Measurements from ENCODE around the gene EPHB3.
A peak's percentile ranks its signal among the peaks of the same experiment; 100 is the strongest.
"Not testable (repeated sequence)": the region's sequence is repeated elsewhere in the genome, so short reads cannot be mapped to it uniquely, and the experiment has no call there.

EPHB3 gene

DNA sequence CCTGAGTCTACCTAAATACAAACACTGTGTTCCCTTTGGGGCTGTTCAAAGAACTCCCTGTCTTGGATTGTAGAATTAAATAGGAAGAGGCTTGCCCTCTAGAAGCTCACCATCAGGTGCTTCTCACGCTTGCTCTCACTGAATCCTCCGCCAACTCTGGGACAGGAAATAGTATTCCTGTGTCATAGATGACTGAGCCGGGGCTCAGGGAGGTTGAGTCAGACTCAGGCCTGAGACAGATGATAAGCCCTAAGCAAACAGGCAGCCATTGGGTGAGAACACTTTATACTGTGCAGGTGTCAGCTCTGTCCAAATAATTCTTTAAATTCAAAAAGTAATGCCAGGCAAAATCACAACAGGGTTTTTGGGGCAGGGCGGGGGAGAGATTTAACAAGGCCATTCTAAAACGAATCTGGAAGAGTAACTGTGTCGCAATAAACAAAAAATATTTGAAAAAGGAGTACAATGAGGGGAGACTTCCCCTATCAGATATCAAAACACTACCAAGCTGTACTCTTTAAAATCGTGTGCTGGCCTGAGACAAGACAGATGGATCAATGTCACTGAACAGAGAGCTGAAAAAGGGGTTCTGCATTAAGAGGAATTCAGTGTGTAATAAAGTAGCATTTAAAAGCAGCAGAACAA lies 59.0 kb downstream of the EPHB3 start:
- Histone ChIP-seq H3K9me3 (ENCODE audit: severe bottlenecking) (no peaks in the 10 kb centered on the region), H3K4me3 (ENCODE audit: severe bottlenecking) (no peak overlapping the region), H3K4me1 (ENCODE audit: insufficient read depth, poor library complexity, severe bottlenecking) (peaks cover 9% of the 10 kb centered on the region), H3K36me3 (ENCODE audit: low read depth) (no peaks in the 10 kb centered on the region), H3K27me3 (ENCODE audit: insufficient read depth, poor library complexity, severe bottlenecking) (no peaks in the 10 kb centered on the region), H3K27ac (ENCODE audit: poor library complexity, severe bottlenecking) (no peak overlapping the region)
- ATAC-seq (ENCODE audit: low read depth) (peak; percentile 98), DNase-seq (ENCODE audit: low spot score) (no peak)
- TF ChIP-seq CTCF (IDR thresholded peaks at IDR 0.05; ENCODE audit: poor library complexity, severe bottlenecking): no peak

GRCh38 chr3:184622156-184622555 lies 60.6 kb downstream of the EPHB3 start:
- DNase-seq (ENCODE audit: low spot score); H3K27ac ChIP-seq (ENCODE audit: poor library complexity, severe bottlenecking); H3K9me3 ChIP-seq (ENCODE audit: severe bottlenecking); ATAC-seq (ENCODE audit: low read depth); H3K36me3 ChIP-seq (ENCODE audit: low read depth); H3K4me1 ChIP-seq (ENCODE audit: insufficient read depth, poor library complexity, severe bottlenecking); H3K4me3 ChIP-seq (ENCODE audit: severe bottlenecking); H3K27me3 ChIP-seq (ENCODE audit: insufficient read depth, poor library complexity, severe bottlenecking): not testable (repeated sequence)

GRCh38 chr3:184626923-184627322 lies 65.3 kb downstream of the EPHB3 start:
- no peaks in the 10 kb centered on the region for H3K9me3 ChIP-seq (ENCODE audit: severe bottlenecking)
- no peak overlapping the region for H3K4me3 ChIP-seq (ENCODE audit: severe bottlenecking)
- H3K36me3 ChIP-seq (ENCODE audit: low read depth): no peaks in the 10 kb centered on the region
- H3K4me1 ChIP-seq (ENCODE audit: insufficient read depth, poor library complexity, severe bottlenecking): no peaks in the 10 kb centered on the region
- H3K27ac ChIP-seq (ENCODE audit: poor library complexity, severe bottlenecking): no peak overlapping the region
- H3K27me3 ChIP-seq (ENCODE audit: insufficient read depth, poor library complexity, severe bottlenecking): no peaks in the 10 kb centered on the region
- no peak for TF ChIP-seq CTCF (IDR thresholded peaks at IDR 0.05; ENCODE audit: poor library complexity, severe bottlenecking)
- no peak for ATAC-seq (ENCODE audit: low read depth)
- DNase-seq (ENCODE audit: low spot score): no peak

GRCh38 chr3:184629555-184630160 lies 68.1 kb downstream of the EPHB3 start:
- H3K36me3 ChIP-seq (ENCODE audit: low read depth): no peaks in the 10 kb centered on the region
- no peaks in the 10 kb centered on the region for H3K4me1 ChIP-seq (ENCODE audit: insufficient read depth, poor library complexity, severe bottlenecking)
- H3K27ac ChIP-seq (ENCODE audit: poor library complexity, severe bottlenecking): no peak overlapping the region
- H3K9me3 ChIP-seq (ENCODE audit: severe bottlenecking): no peaks in the 10 kb centered on the region
- no peak for DNase-seq (ENCODE audit: low spot score)
- no peak overlapping the region for H3K4me3 ChIP-seq (ENCODE audit: severe bottlenecking)
- H3K27me3 ChIP-seq (ENCODE audit: insufficient read depth, poor library complexity, severe bottlenecking): no peaks in the 10 kb centered on the region
- no peak for ATAC-seq (ENCODE audit: low read depth)
- TF ChIP-seq CTCF (IDR thresholded peaks at IDR 0.05; ENCODE audit: poor library complexity, severe bottlenecking): no peak

- no peak for ATAC-seq (ENCODE audit: low read depth)
- Histone ChIP-seq H3K36me3 (ENCODE audit: low read depth) (no peaks in the 10 kb centered on the region), H3K9me3 (ENCODE audit: severe bottlenecking) (no peaks in the 10 kb centered on the region), H3K4me3 (ENCODE audit: severe bottlenecking) (no peak overlapping the region), H3K27ac (ENCODE audit: poor library complexity, severe bottlenecking) (no peak overlapping the region), H3K4me1 (ENCODE audit: insufficient read depth, poor library complexity, severe bottlenecking) (no peaks in the 10 kb centered on the region), H3K27me3 (ENCODE audit: insufficient read depth, poor library complexity, severe bottlenecking) (no peaks in the 10 kb centered on the region)
- DNase-seq (ENCODE audit: low spot score): no peak
- TF ChIP-seq CTCF (IDR thresholded peaks at IDR 0.05; ENCODE audit: poor library complexity, severe bottlenecking): no peak
Measured at GRCh38 chr3:184630861-184631471, 69.4 kb downstream of the EPHB3 start.
